ENCODE results near the gene MAP3K2.

MAP3K2 gene

GRCh38 chr2:127428815-127429109 is 41.0 kb upstream of the MAP3K2 start:
- no peak overlapping the region for H3K4me3 ChIP-seq (ENCODE audit: low read depth, low read length)
- no peak for TF ChIP-seq CTCF (IDR thresholded peaks at IDR 0.05; ENCODE audit: control insufficient read depth, extremely low read depth, insufficient read depth)
- DNase-seq (ENCODE audit: low read depth) = no peak

- no peak for TF ChIP-seq CTCF (IDR thresholded peaks at IDR 0.05; ENCODE audit: control insufficient read depth, extremely low read depth, insufficient read depth)
- no peak overlapping the region for H3K4me3 ChIP-seq (ENCODE audit: low read depth, low read length)
- DNase-seq (ENCODE audit: low read depth) = no peak
Measured at GRCh38 chr2:127428057-127428814, 40.5 kb upstream of the MAP3K2 start.

- H3K4me3 ChIP-seq (ENCODE audit: low read depth, low read length) = no peak overlapping the region
- TF ChIP-seq CTCF (IDR thresholded peaks at IDR 0.05; ENCODE audit: control insufficient read depth, extremely low read depth, insufficient read depth) = no peak
- no peak for DNase-seq (ENCODE audit: low read depth)
Measured at GRCh38 chr2:127427376-127428056, 39.7 kb upstream of the MAP3K2 start.

- no peak for DNase-seq (ENCODE audit: low read depth)
- no peak for TF ChIP-seq CTCF (IDR thresholded peaks at IDR 0.05; ENCODE audit: control insufficient read depth, extremely low read depth, insufficient read depth)
Measured at GRCh38 chr2:127426501-127427354, 39.0 kb upstream of the MAP3K2 start.

GRCh38 chr2:127425540-127426490 is 38.0 kb upstream of the MAP3K2 start:
- DNase-seq (ENCODE audit: low read depth) = no peak
- H3K4me3 ChIP-seq (ENCODE audit: low read depth, low read length) = no peak overlapping the region
- TF ChIP-seq CTCF (IDR thresholded peaks at IDR 0.05; ENCODE audit: control insufficient read depth, extremely low read depth, insufficient read depth) = no peak

More at GRCh38 chr2:127426501-127427354, 39.0 kb upstream of the MAP3K2 start:
- H3K4me3 ChIP-seq (ENCODE audit: low read depth, low read length) = no peak overlapping the region

Measured in LNCaP clone FGC (cell line).